ENCODE measurements around the gene TBATA.

The TBATA gene

GRCh38 chr10:70782086-70782745, 3.0 kb downstream of the TBATA start:
- no peak for TF ChIP-seq ZFX (IDR thresholded peaks at IDR 0.05)
- no peak overlapping the region for H3K27ac ChIP-seq

DNA sequence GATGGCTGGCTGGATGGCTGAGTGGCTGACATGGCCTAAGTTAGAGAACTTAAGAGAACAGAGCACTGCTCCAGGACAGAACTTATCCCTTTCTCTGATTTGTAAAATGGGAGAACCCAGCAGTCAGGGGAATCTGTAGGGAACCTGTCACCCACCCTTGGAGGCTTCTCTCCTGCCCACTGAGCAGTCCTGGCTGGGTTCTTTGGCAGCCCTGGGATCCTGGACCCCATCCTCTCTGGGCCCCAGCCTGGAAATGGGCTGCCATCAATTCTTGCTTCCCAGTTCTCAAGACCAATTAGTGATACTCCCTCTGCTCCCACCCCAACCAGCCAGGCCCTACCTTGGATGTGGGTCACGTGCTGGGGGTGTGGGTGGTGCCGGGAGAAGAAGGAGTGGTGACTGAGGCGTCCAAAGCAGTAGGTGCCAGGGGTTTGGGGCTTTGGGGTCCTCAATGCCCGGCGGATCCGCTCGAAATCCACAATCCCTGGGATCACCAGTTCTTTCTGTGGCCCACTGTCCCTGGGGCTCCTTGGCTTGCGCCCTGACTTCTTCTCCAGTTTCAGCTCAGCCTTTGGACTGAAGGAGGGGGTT, 3.6 kb downstream of the TBATA start:
- H3K27ac ChIP-seq: no peak overlapping the region
- TF ChIP-seq CTCF (conservative IDR thresholded peaks at IDR 0.05) (no peak), ZFX (IDR thresholded peaks at IDR 0.05) (no peak)

DNA sequence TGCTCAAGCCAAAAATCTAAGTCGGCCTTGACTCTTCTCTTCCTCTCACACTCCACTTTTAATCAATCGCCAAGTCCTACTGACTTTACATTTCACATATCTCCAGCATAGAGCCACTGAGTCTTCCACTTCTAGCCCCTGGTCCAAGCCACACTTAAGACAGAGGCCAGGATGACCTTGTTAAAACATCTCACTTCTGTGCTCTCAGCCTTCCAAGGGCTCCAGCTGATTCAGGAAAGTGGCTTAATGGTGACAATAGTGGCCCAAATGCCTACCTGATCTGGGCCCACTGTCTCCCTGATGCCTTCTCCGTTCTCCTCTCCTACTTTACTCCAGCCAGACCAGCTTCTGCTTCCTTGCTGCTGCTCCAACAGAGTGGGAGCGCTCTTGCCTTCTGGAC, 4.4 kb downstream of the TBATA start:
- TF ChIP-seq ZFX (IDR thresholded peaks at IDR 0.05): no peak
- no peak for TF ChIP-seq CTCF (conservative IDR thresholded peaks at IDR 0.05)
- H3K27ac ChIP-seq: no peak overlapping the region

DNA sequence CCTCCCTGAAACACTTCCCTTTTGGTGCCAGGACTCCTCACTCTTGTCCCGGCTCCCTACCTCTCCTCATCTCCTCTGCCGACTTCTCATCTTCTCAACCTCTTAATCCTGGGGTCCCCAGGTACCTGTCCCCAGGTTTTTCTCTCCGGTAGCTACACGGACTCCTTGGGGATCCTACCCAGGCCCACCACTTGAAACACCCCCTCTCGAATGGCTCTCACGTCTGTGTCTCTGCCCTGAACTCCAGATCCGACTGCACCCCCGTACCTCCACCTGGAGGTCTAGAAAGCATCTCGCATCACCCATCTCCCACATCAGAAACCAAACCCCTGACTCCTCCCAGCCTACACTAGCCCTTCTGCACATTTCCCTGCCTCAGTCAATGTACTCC, 4.8 kb downstream of the TBATA start:
- H3K27ac ChIP-seq: no peak overlapping the region
- TF ChIP-seq CTCF (conservative IDR thresholded peaks at IDR 0.05) (no peak), ZFX (IDR thresholded peaks at IDR 0.05) (no peak)

DNA sequence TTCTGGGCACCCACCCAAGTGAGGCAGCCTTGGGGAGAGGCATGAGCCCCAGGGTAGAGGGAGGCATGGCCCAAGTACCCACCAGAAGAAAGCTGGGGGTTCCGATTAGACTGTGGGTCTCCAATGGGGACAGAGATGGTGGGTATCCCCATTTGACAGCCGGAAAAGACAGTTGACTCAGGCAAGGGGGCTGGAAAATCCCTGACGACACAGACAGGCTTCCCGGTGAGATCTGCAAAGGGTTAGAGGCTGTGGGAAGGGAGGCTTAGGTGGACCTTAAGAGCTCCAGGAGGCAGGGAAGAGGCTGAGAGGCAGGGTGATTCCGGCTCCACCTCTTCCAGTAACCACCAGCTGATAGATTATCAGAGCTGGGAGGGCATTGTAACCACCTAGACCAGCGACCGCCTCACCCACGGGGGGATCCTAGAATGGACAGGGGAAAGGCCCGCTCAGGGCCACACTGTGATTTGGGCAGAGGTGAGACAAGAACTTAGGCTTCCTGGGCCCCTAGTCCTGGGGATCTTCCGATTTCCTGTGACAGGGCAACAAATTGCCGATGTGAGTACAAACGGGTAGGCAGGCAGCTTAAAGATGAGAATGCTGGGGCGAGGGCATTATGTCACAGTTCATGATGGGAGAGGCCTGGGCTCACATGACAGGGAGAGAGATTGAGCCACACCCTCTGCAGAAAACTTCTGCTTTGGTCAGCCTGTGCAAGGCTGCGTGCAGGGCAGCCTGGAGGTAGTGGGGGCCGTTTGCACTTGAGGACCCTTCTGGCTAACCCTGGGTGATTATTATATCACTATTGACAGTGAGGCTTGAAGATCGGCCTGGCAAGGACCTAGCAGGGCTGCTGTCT, 5.4 kb downstream of the TBATA start:
- no peak overlapping the region for H3K27ac ChIP-seq
- TF ChIP-seq ZFX (IDR thresholded peaks at IDR 0.05) (no peak), CTCF (conservative IDR thresholded peaks at IDR 0.05) (no peak)

DNA sequence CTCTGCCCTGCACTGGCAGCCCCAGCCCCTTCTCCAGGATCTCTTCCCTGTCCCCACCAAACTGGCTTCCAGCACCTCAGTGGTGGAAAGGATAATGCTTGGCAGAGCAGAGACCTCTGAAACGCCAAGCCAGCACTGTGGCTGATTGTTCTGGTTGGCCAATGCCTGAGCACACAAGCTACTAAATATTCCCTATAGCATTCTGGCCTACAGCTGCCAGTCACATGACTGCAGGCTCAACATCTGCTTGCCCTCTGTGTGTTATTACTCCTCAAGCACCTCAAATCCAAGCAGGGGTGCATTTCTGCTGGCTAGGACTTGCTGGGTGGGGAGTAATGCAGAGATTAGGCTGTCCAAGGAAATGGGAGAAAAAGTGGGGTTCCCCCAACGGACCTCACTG, 6.1 kb downstream of the TBATA start:
- TF ChIP-seq ZFX (IDR thresholded peaks at IDR 0.05) (no peak), CTCF (conservative IDR thresholded peaks at IDR 0.05) (no peak)
- H3K27ac ChIP-seq: no peak overlapping the region

DNA sequence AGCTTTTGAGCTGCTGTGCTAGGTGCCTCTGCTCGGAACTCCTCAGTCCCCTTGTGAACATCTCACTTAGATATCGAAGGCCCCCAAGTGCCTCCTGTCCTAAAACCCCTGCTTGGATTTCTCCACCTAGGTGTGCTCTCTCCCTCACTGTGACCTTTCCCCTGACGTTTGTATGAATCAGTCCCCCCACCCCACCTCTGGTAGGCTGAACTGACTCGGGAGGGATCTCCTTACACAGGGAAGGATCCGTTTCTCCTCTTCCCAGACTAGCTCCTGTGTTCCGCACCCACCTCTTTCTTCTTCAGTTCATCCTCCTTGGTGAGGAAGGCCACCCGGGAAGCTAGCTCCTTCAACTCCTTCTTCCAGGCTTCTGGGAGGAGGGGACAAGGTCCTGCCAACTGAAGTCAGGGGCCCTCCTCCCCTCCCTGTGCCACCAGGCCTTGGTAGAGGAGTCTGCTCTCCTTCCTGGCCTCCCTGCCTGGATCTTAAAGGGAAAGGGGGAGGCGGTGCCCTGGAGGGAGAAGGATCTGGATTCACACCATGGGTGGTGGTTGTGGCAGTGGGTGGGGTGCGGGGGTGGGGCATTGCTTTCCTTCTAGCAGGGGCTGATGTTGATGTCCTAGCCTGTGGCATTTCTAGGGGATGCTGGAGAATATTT, 6.8 kb downstream of the TBATA start:
- no peak for TF ChIP-seq ZFX (IDR thresholded peaks at IDR 0.05)
- no peak for TF ChIP-seq CTCF (conservative IDR thresholded peaks at IDR 0.05)

More for the DNA sequence above, 6.8 kb downstream of the TBATA start:
- no peak overlapping the region for H3K27ac ChIP-seq

Measured in C4-2B (cell line).